SK-N-SH (cell line): ENCODE results near the gene SLC9A2. TPM values are rescaled to one million over a fixed set of nuclear protein-coding genes. Genes with fewer than 3 reads are reported as not detected.

Source experiments
- CTCF ChIA-PET: fragments of 300-600, 350-600 bp; formaldehyde crosslinking; extraction: SDS; loops from one replicate; lab custom pipeline; 2021; lab: Yijun Ruan, JAX
- POLR2A ChIA-PET: fragments of 350-600 bp; sonication (Branson Sonifier 250); formaldehyde crosslinking; extraction: SDS; loops from one replicate; lab custom pipeline; 2020; ENCODE audit warnings: antibody characterized with exemption, inconsistent platforms; lab: Yijun Ruan, JAX
- DNase-seq: peaks from one replicate; pipeline ENCODE4 v3.0.0; 2012
- H2AFZ ChIP-seq: fragments of 200-600 bp; sonication (generic); 2 replicates; pipeline ENCODE4 v1.8.1; 2016; ENCODE audit warnings: antibody characterized with exemption, mild to moderate bottlenecking, low read depth
- H3F3A ChIP-seq: fragments of 200-600 bp; sonication (generic); replicated peaks from 2 replicates; pipeline ENCODE3; 2016; ENCODE audit warnings: antibody characterized with exemption, mild to moderate bottlenecking; ENCODE audit not compliant: insufficient read depth
- H3K27ac ChIP-seq, 2 experiments: fragments of 200-500 bp in 1 of 2; fragments of 200-600 bp in 1 of 2; sonication (Bioruptor generic) in 1 of 2; sonication (generic), shearing (Covaris generic) in 1 of 2; 2 replicates each; pipeline versions ENCODE4 v1.5.1 to v1.6.1; 2014 to 2016; ENCODE audit warnings: low read depth in 2 of 2, inconsistent platforms in 1 of 2, low read length in 1 of 2, mild to moderate bottlenecking in 1 of 2, mixed read lengths in 1 of 2
- H3K27me3 ChIP-seq: fragments of 200-600 bp; sonication (generic), shearing (Covaris generic); 2 replicates; pipeline ENCODE4 v1.6.1; 2016; ENCODE audit warnings: mixed run types; ENCODE audit not compliant: insufficient read depth
- H3K36me3 ChIP-seq, 2 experiments: fragments of 200-500 bp in 1 of 2; fragments of 200-600 bp in 1 of 2; sonication (Bioruptor generic) in 1 of 2; sonication (generic) in 1 of 2; replicated peaks in 1 of 2; 2 replicates each; pipeline versions ENCODE3 to v1.5.1; 2014 to 2016; ENCODE audit warnings: low read length in 1 of 2, mild to moderate bottlenecking in 1 of 2; ENCODE audit not compliant: insufficient read depth in 2 of 2, control insufficient read depth in 1 of 2
- H3K4me1 ChIP-seq, 2 experiments: fragments of 200-500 bp in 1 of 2; fragments of 200-600 bp in 1 of 2; sonication (Bioruptor generic) in 1 of 2; sonication (generic), shearing (Covaris generic) in 1 of 2; 2 replicates each; pipeline versions ENCODE4 v1.5.1 to v1.6.1; 2014 to 2016; ENCODE audit warnings: low read depth in 1 of 2, low read length in 1 of 2, mixed run types in 1 of 2; ENCODE audit not compliant: insufficient read depth in 2 of 2, control insufficient read depth in 1 of 2
- H3K4me2 ChIP-seq: fragments of 200-600 bp; sonication (generic), shearing (Covaris generic); 2 replicates; pipeline ENCODE4 v1.6.1; 2017; ENCODE audit warnings: mixed run types
- H3K4me3 ChIP-seq, 2 experiments: fragments of 200-500 bp in 1 of 2; fragments of 200-600 bp in 1 of 2; sonication (Bioruptor generic) in 1 of 2; sonication (generic), shearing (Covaris generic) in 1 of 2; 2 replicates each; pipeline versions ENCODE4 v1.5.1 to v1.8.1; 2014 to 2016; ENCODE audit warnings: low read depth in 2 of 2, inconsistent platforms in 1 of 2, low read length in 1 of 2, mild to moderate bottlenecking in 1 of 2, mixed read lengths in 1 of 2, moderate library complexity in 1 of 2
- H3K79me2 ChIP-seq: fragments of 200-600 bp; sonication (generic); 2 replicates; pipeline ENCODE4 v1.8.1; 2017; ENCODE audit warnings: mild to moderate bottlenecking; ENCODE audit not compliant: insufficient read depth
- H3K9ac ChIP-seq: fragments of 200-600 bp; sonication (generic); 2 replicates; pipeline ENCODE4 v1.6.1; 2017; ENCODE audit warnings: mixed run types
- H3K9me2 ChIP-seq: fragments of 200-600 bp; sonication (generic); 2 replicates; pipeline ENCODE4 v1.6.1; 2017; ENCODE audit warnings: mixed run types
- H3K9me3 ChIP-seq: fragments of 200-600 bp; sonication (generic); 2 replicates; pipeline ENCODE4 v1.6.1; 2017; ENCODE audit warnings: mixed run types, mild to moderate bottlenecking, moderate library complexity
- H4K20me1 ChIP-seq: fragments of 200-600 bp; sonication (generic); 2 replicates; pipeline ENCODE4 v1.6.1; 2017; ENCODE audit warnings: mild to moderate bottlenecking, mixed run types; ENCODE audit not compliant: insufficient read depth
- CHD2 ChIP-seq: fragments of 150-350 bp; IDR thresholded peaks from 2 replicates; pipeline ENCODE4 v1.6.1; 2018; ENCODE audit warnings: low read length; ENCODE audit not compliant: partially characterized antibody
- ELF1 ChIP-seq: IDR thresholded peaks from 2 replicates; pipeline ENCODE4 v1.4.0; 2012
- EP300 ChIP-seq, 2 experiments: IDR thresholded peaks; 2 replicates each; pipeline versions ENCODE4 v1.4.0 to v1.6.1; 2012; ENCODE audit warnings: borderline replicate concordance in 1 of 2, low read depth in 1 of 2, low read length in 1 of 2
- FOSL2 ChIP-seq: IDR thresholded peaks from 2 replicates; pipeline ENCODE4 v1.4.0; 2012; ENCODE audit warnings: low read depth, mild to moderate bottlenecking, moderate library complexity, borderline replicate concordance
- FOXM1 ChIP-seq: IDR thresholded peaks from 2 replicates; pipeline ENCODE4 v1.4.0; 2012; ENCODE audit warnings: low read depth, mild to moderate bottlenecking
- IRF3 ChIP-seq: fragments of 150-350 bp; IDR thresholded peaks from 2 replicates; pipeline ENCODE4 v1.6.1; 2016; ENCODE audit warnings: mild to moderate bottlenecking, low read depth, low read length
- JUND ChIP-seq: IDR thresholded peaks from 2 replicates; pipeline ENCODE4 v1.4.0; 2012
- MEF2A ChIP-seq: IDR thresholded peaks from 2 replicates; pipeline ENCODE4 v1.4.0; 2012; ENCODE audit warnings: low read depth, borderline replicate concordance
- MXI1 ChIP-seq: IDR thresholded peaks from 2 replicates; pipeline ENCODE4 v1.6.1; 2012; ENCODE audit warnings: mild to moderate bottlenecking, low read depth, low read length, improper control_type of control experiment
- NFIC ChIP-seq: IDR thresholded peaks from 2 replicates; pipeline ENCODE4 v1.4.0; 2012; ENCODE audit warnings: borderline replicate concordance
- NRF1 ChIP-seq: IDR thresholded peaks from 2 replicates; pipeline ENCODE4 v1.6.1; 2012; ENCODE audit warnings: low read depth, mild to moderate bottlenecking, low read length
- PBX3 ChIP-seq: IDR thresholded peaks from 2 replicates; pipeline ENCODE4; 2012
- POLR2AphosphoS5 ChIP-seq: IDR thresholded peaks from 2 replicates; pipeline ENCODE4 v1.6.1; 2012; ENCODE audit warnings: low read depth, low read length
- RAD21 ChIP-seq: IDR thresholded peaks from 2 replicates; pipeline ENCODE4 v1.6.1; 2012; ENCODE audit warnings: mild to moderate bottlenecking, low read length
- SIN3A ChIP-seq: IDR thresholded peaks from 2 replicates; pipeline ENCODE4 v1.6.1; 2012; ENCODE audit warnings: low read depth, mild to moderate bottlenecking, low read length, moderate library complexity, borderline replicate concordance
- SMC3 ChIP-seq: IDR thresholded peaks from 2 replicates; pipeline ENCODE4 v1.6.1; 2012; ENCODE audit warnings: low read depth, low read length, improper control_type of control experiment
- TAF1 ChIP-seq: IDR thresholded peaks from 2 replicates; pipeline ENCODE4 v1.6.1; 2012; ENCODE audit warnings: low read depth, mild to moderate bottlenecking, low read length, moderate library complexity, borderline replicate concordance
- TCF12 ChIP-seq: IDR thresholded peaks from 2 replicates; pipeline ENCODE4 v1.4.0; 2012
- TEAD4 ChIP-seq: IDR thresholded peaks from 2 replicates; pipeline ENCODE4 v1.4.0; 2012; ENCODE audit warnings: mild to moderate bottlenecking, borderline replicate concordance; ENCODE audit not compliant: insufficient read depth
- WGBS: methylation state at CpG from one replicate; pipeline ENCODE4 v1.1.6; 2017; ENCODE audit warnings: low lambda C conversion rate; 5-methylcytosine and 5-hydroxymethylcytosine counted together
- polyA plus RNA-seq, 3 experiments: library from polyadenylated mRNA; depleted of rRNA; stranded (reverse); fragments of >200 nt; gene quantifications; 2 replicates each; pipeline ENCODE4 v1.2.3, GENCODE V29; 2012
- TF ChIP-seq, protein P1 (sequence below): fragments of 150-350 bp; IDR thresholded peaks from 2 replicates; pipeline ENCODE4 v1.6.1; 2017; ENCODE audit warnings: antibody characterized with exemption, low read length, low read depth, borderline replicate concordance

The SLC9A2 gene
- polyA plus RNA-seq, 1 of the 3 experiments (the other 2 are of a cell fraction) = not detected

- WGBS = 35% methylated on average over 11 of the region's 11 CpGs
- Histone ChIP-seq H3K27ac (no peak overlapping the region), H3F3A (no peaks in the 10 kb centered on the region), H3K4me2 (no peak overlapping the region), H4K20me1 (no peaks in the 10 kb centered on the region), H3K4me1 (no peaks in the 10 kb centered on the region; a peak in 1 of 4 replicates), H3K4me3 (no peak overlapping the region), H3K9ac (no peak overlapping the region), H3K36me3 (no peaks in the 10 kb centered on the region), H2AFZ (no peak overlapping the region), H3K79me2 (no peaks in the 10 kb centered on the region), H3K9me2 (no peaks in the 10 kb centered on the region), H3K27me3 (peaks cover 60% of the 10 kb centered on the region), H3K9me3 (no peaks in the 10 kb centered on the region)
- no peak for TF ChIP-seq IRF3
- TF ChIP-seq TEAD4 = no peak
- no peak for TF ChIP-seq ELF1
- no peak for TF ChIP-seq CHD2
- no peak for TF ChIP-seq MXI1
- TF ChIP-seq NFIC = no peak
- TF ChIP-seq TCF12 = no peak
- TF ChIP-seq SIN3A = no peak
- no peak for TF ChIP-seq RAD21
- ChIA-PET CTCF (no interaction called here), POLR2A (no interaction called here)
- DNase-seq = no peak
Measured at GRCh38 chr2:102620332-102620731, 979 bp downstream of the SLC9A2 start.

DNA sequence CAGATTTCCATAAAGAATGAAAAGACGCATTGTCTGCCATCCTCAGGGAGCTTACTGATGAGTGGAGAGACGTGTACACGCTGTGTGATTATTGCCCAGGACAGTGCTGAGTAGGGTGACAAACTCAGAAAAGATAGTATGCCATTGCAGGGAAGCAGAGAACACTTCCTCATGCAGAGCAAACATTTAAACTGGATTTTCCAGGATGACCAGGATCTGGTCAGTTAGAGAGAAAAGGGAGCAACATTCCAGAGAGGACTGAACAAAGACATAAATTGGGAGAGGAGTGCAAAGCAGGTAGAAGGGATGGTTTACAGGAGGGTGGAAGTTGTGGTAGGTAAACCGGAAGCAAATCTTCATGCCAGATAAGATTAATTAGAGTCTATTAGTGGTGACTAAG is 2.3 kb downstream of the SLC9A2 start:
- Histone ChIP-seq H3K27ac (no peak overlapping the region), H3K27me3 (peaks cover 56% of the 10 kb centered on the region), H3K36me3 (no peaks in the 10 kb centered on the region), H3F3A (no peaks in the 10 kb centered on the region), H3K9me3 (no peaks in the 10 kb centered on the region), H3K4me2 (no peak overlapping the region), H3K4me1 (no peaks in the 10 kb centered on the region; a peak in 1 of 4 replicates), H3K9me2 (no peaks in the 10 kb centered on the region), H2AFZ (no peak overlapping the region), H3K9ac (no peak overlapping the region), H3K79me2 (no peaks in the 10 kb centered on the region), H3K4me3 (no peak overlapping the region), H4K20me1 (no peaks in the 10 kb centered on the region)
- CTCF ChIA-PET = no interaction called here
- TF ChIP-seq FOXM1 (no peak), TCF12 (no peak), SMC3 (no peak), PBX3 (no peak)
- WGBS = 9% methylated on average over 4 of the region's 4 CpGs
- DNase-seq = no peak
- POLR2A ChIA-PET = no interaction called here

GRCh38 chr2:102622646-102623045 is 3.3 kb downstream of the SLC9A2 start:
- Histone ChIP-seq H3K27me3 (peaks cover 46% of the 10 kb centered on the region), H3K9me2 (no peaks in the 10 kb centered on the region), H4K20me1 (no peaks in the 10 kb centered on the region), H3K9ac (no peak overlapping the region), H3F3A (no peaks in the 10 kb centered on the region), H3K4me2 (no peak overlapping the region), H3K9me3 (no peaks in the 10 kb centered on the region), H3K79me2 (no peaks in the 10 kb centered on the region), H3K27ac (no peak overlapping the region), H3K4me3 (no peak overlapping the region), H2AFZ (no peak overlapping the region), H3K36me3 (no peaks in the 10 kb centered on the region), H3K4me1 (no peaks in the 10 kb centered on the region; a peak in 1 of 4 replicates)
- DNase-seq = no peak
- WGBS = 7% methylated on average over 3 of the region's 3 CpGs
- TF ChIP-seq POLR2AphosphoS5 (no peak), FOSL2 (no peak), JUND (no peak), TAF1 (no peak), SMC3 (no peak), MEF2A (no peak), NRF1 (no peak), EP300 (IDR thresholded peaks at IDR 0.05; ENCODE audit: borderline replicate concordance in 1 of 2, low read depth in 1 of 2, low read length in 1 of 2) (no peak), PBX3 (no peak)
- TF ChIP-seq, protein P1, sequence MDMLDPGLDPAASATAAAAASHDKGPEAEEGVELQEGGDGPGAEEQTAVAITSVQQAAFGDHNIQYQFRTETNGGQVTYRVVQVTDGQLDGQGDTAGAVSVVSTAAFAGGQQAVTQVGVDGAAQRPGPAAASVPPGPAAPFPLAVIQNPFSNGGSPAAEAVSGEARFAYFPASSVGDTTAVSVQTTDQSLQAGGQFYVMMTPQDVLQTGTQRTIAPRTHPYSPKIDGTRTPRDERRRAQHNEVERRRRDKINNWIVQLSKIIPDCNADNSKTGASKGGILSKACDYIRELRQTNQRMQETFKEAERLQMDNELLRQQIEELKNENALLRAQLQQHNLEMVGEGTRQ = no peak
- CTCF ChIA-PET = no interaction called here
- POLR2A ChIA-PET = no interaction called here
